ENCODE results near the gene HSPA12A.

Gene HSPA12A

DNA sequence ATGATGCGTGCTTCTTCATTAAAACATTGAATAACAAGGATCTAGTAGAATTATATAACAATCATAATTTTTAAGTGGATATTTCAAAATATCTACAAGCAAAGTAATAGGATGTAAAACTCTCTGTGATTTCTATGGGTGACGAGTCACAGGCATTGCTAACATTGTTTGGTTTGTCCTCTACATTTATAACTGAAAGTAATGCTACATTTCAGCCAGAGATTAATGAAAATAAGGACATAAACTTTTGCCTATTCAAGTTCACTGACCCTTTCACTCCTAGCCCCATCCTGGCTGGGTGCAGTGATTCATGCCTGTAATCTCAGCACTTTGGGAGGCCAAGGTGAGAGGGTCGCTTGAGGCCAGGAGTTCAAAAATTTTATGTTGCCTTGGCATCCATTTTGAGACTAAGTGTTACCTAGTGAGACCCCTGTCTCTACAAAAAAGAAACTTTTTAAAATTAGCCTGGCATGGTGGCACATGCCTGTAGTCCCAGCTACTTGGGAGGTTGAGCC is 38.4 kb upstream of the HSPA12A start:
- TF ChIP-seq, protein P1, sequence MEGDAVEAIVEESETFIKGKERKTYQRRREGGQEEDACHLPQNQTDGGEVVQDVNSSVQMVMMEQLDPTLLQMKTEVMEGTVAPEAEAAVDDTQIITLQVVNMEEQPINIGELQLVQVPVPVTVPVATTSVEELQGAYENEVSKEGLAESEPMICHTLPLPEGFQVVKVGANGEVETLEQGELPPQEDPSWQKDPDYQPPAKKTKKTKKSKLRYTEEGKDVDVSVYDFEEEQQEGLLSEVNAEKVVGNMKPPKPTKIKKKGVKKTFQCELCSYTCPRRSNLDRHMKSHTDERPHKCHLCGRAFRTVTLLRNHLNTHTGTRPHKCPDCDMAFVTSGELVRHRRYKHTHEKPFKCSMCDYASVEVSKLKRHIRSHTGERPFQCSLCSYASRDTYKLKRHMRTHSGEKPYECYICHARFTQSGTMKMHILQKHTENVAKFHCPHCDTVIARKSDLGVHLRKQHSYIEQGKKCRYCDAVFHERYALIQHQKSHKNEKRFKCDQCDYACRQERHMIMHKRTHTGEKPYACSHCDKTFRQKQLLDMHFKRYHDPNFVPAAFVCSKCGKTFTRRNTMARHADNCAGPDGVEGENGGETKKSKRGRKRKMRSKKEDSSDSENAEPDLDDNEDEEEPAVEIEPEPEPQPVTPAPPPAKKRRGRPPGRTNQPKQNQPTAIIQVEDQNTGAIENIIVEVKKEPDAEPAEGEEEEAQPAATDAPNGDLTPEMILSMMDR (IDR thresholded peaks at IDR 0.05; ENCODE audit: low read depth, low read length, poor library complexity, severe bottlenecking): no peak
- no peak for TF ChIP-seq EZH2phosphoT487 (IDR thresholded peaks at IDR 0.05; ENCODE audit: borderline replicate concordance, low read length)
- no peaks in the 10 kb centered on the region for H3K27me3 ChIP-seq (ENCODE audit: control insufficient read depth, low read length)

DNA sequence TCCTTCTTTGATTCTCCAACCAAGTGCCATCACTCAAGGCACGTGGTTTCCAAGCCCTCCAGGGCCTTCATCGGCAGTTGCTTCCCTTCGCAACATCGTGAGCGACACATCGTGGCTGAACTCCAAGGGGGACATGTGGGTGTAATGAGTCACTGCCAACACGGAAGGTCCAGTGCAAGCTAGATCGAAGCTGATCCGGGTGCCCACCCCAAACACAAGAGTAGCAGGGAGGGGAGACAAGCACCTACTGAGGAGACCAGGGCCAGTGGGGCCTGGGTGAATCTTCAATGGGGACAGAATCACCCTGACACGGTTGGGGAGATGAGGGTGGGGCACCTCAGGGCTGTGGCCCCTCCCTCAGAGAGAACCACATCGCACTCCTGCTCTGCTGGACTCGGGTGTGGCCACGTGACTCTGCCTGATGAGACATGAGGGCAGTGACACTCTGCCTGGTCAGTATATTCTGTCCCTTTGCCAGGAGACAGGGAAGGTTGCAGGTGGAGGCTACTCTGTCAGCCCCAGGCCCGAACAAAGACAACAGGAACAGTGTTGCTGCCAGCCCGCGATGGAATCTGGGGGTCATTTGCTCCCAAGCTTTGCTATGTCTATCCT is 36.8 kb upstream of the HSPA12A start:
- Histone ChIP-seq H3K4me1 (ENCODE audit: control insufficient read depth, low read length) (no peaks in the 10 kb centered on the region), H3F3A (ENCODE audit: control insufficient read depth, insufficient read depth) (no peaks in the 10 kb centered on the region), H3K36me3 (ENCODE audit: control insufficient read depth, low read length) (no peaks in the 10 kb centered on the region), H3K27me3 (ENCODE audit: control insufficient read depth, low read length) (no peaks in the 10 kb centered on the region), H3K4me2 (ENCODE audit: low read length) (no peak overlapping the region), H3K9me3 (ENCODE audit: control insufficient read depth, insufficient read depth, low read length) (no peaks in the 10 kb centered on the region), H3K4me3 (ENCODE audit: low read length) (no peak overlapping the region), H3K9me2 (replicated peaks; ENCODE audit: control insufficient read depth, low read length) (no peaks in the 10 kb centered on the region), H3K27ac (ENCODE audit: low read depth, low read length) (no peak overlapping the region), H3K79me2 (ENCODE audit: control insufficient read depth, low read length) (no peaks in the 10 kb centered on the region), H4K20me1 (ENCODE audit: control insufficient read depth, insufficient read depth, low read depth, low read length) (no peaks in the 10 kb centered on the region)
- TF ChIP-seq, protein P1 (IDR thresholded peaks at IDR 0.05; ENCODE audit: low read depth, low read length, poor library complexity, severe bottlenecking): no peak
- no peak for TF ChIP-seq EZH2phosphoT487 (IDR thresholded peaks at IDR 0.05; ENCODE audit: borderline replicate concordance, low read length)

More for the DNA sequence above, 38.4 kb upstream of the HSPA12A start:
- Histone ChIP-seq H3K9me2 (replicated peaks; ENCODE audit: control insufficient read depth, low read length) (no peaks in the 10 kb centered on the region), H3K79me2 (ENCODE audit: control insufficient read depth, low read length) (no peaks in the 10 kb centered on the region), H3K9me3 (ENCODE audit: control insufficient read depth, insufficient read depth, low read length) (no peaks in the 10 kb centered on the region), H3K4me3 (ENCODE audit: low read length) (no peak overlapping the region), H3F3A (ENCODE audit: control insufficient read depth, insufficient read depth) (no peaks in the 10 kb centered on the region), H3K27ac (ENCODE audit: low read depth, low read length) (no peak overlapping the region), H3K4me1 (ENCODE audit: control insufficient read depth, low read length) (no peaks in the 10 kb centered on the region), H3K4me2 (ENCODE audit: low read length) (no peak overlapping the region), H4K20me1 (ENCODE audit: control insufficient read depth, insufficient read depth, low read depth, low read length) (no peaks in the 10 kb centered on the region), H3K36me3 (ENCODE audit: control insufficient read depth, low read length) (no peaks in the 10 kb centered on the region)

DNA sequence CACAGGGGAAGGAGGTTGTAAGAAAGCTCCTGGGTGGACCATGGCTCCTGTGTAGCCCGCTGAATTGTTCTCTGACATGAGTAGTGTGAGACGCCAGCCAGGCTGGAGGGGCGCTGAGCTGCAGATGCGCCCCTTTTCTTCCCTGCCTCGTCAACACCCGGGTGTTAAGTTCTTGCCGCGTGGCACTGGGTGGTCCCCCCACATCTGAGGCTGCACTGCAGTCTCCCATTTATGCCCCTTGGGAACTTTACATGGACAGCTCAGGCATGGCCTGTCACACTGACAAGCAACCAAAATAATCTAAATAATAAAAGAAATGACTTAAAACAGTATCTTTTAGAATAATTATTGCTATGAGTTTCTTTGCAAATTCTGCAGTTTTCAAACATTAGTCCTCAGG is 34.6 kb upstream of the HSPA12A start:
- no peaks in the 10 kb centered on the region for H3K36me3 ChIP-seq (ENCODE audit: control insufficient read depth, low read length)

More for the DNA sequence above, 34.6 kb upstream of the HSPA12A start:
- Histone ChIP-seq H3K27me3 (ENCODE audit: control insufficient read depth, low read length) (no peaks in the 10 kb centered on the region), H3K4me1 (ENCODE audit: control insufficient read depth, low read length) (no peaks in the 10 kb centered on the region), H3K4me2 (ENCODE audit: low read length) (no peak overlapping the region), H3K4me3 (ENCODE audit: low read length) (no peak overlapping the region), H3F3A (ENCODE audit: control insufficient read depth, insufficient read depth) (no peaks in the 10 kb centered on the region), H3K79me2 (ENCODE audit: control insufficient read depth, low read length) (no peaks in the 10 kb centered on the region), H3K9me3 (ENCODE audit: control insufficient read depth, insufficient read depth, low read length) (no peaks in the 10 kb centered on the region), H4K20me1 (ENCODE audit: control insufficient read depth, insufficient read depth, low read depth, low read length) (no peaks in the 10 kb centered on the region), H3K27ac (ENCODE audit: low read depth, low read length) (no peak overlapping the region), H3K9me2 (replicated peaks; ENCODE audit: control insufficient read depth, low read length) (no peaks in the 10 kb centered on the region)
- TF ChIP-seq EZH2phosphoT487 (IDR thresholded peaks at IDR 0.05; ENCODE audit: borderline replicate concordance, low read length): no peak
- TF ChIP-seq, protein P1 (IDR thresholded peaks at IDR 0.05; ENCODE audit: low read depth, low read length, poor library complexity, severe bottlenecking): no peak

Data from DOHH2 (cell line).